H1 (cell line): Measurements from ENCODE around the gene ANKRD66. TPM values are rescaled to one million over a fixed set of nuclear protein-coding genes. Genes with fewer than 3 reads are reported as not detected.

Experiments used
- KDM1A ChIP-seq: fragments of 200-600, 300-600 bp; sonication (generic); IDR thresholded peaks from 2 replicates; pipeline ENCODE4 v1.7.1; 2016; ENCODE audit warnings: mild to moderate bottlenecking, low read length, borderline replicate concordance
- polyA plus RNA-seq, 7 experiments: library from polyadenylated mRNA; depleted of rRNA in 3 of 7; stranded (reverse) in 5 of 7; unstranded in 2 of 7; fragments of >200 nt in 5 of 7; fragments of 200-250 nt in 2 of 7; gene quantifications; 1 replicate in 5 of 7; 2 replicates in 1 of 7; 4 replicates in 1 of 7; pipeline versions ENCODE4 v1.2.1 to v1.2.3, GENCODE V29; 2011 to 2013; ENCODE audit warnings: missing spikeins in 2 of 7, mixed read lengths in 2 of 7
- total RNA-seq: library from RNA; stranded (reverse); fragmentation: NEBNext Ultra II Directional; extraction: Animal tissue kit (Norgen Biotek cat#: 25700); gene quantifications from 2 replicates; pipeline ENCODE4 v1.2.1, GENCODE V29; 2021

The ANKRD66 gene
- total and polyA plus RNA-seq, 2 of the 8 experiments (the other 6 are each of a cell fraction or from before 2014, with no cell fraction given): 0.05 TPM; not detected in 1

DNA sequence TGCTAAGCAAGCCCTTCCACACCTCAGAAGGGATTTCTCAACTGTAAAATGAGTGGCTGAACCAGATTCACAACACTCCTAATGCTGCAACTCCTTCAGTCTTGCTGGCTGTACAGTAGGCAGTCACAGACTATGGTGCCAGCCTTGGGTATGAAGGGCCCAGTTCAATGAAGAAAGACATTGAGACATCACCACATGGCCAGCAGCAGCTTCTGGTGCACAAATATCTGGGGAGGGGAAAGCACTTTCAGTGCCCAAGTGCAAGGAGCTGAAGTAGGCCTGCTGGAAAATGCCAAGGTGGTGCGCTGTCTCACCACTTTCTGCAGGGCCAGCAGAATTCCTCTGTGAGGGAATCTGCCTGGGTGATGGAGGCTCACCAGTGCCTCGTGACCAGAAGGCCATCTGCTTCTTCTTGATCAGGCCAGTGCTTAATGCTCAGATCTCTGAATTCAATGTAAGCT, 13.4 kb upstream of the ANKRD66 start (continued):
- TF ChIP-seq KDM1A: no peak
- TF ChIP-seq, all 59 proteins: peak for 0
